Measurements from ENCODE around the gene GOLGA8R. TPM values are rescaled to one million over a fixed set of nuclear protein-coding genes. Genes with fewer than 3 reads are reported as not detected.
"Not testable (repeated sequence)": the region's sequence is repeated elsewhere in the genome, so short reads cannot be mapped to it uniquely, and the experiment has no call there.

GOLGA8R gene
- polyA plus RNA-seq, 3 donors: 0.21 to 2.9 TPM; not detected in 1

DNA sequence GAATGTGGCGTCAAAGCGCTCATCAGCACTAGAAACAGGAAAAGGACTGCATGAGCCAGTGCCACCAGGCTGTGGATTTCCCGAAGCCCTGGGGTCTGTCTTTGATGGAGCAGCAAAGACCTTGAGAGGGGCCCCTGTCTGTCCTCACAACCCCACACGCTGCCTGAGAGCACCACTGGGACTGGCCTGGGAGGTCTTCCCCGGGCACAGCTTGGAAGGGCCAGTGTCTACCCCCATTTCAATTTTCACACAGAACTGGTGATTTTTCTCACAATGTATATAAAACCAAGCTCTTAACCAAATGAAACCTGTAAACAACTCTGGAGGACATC, 37.0 kb downstream of the GOLGA8R start:
- H2AFZ ChIP-seq (ENCODE audit: insufficient read depth, low read depth, low read length, poor library complexity, severe bottlenecking); H3K9me3 ChIP-seq (replicated peaks in 1 of 2; ENCODE audit: control insufficient read depth in 1 of 2, insufficient read depth in 1 of 2, low read length in 2 of 2); H3K4me3 Mint-ChIP-seq; H3K27ac ChIP-seq (ENCODE audit: low read depth in 1 of 2, low read length in 2 of 2); H3K36me3 Mint-ChIP-seq; intact Hi-C loops (cut with micrococcal nuclease); DNase-seq; H3K79me2 ChIP-seq (ENCODE audit: insufficient read depth, low read length); H3K27me3 Mint-ChIP-seq (ENCODE audit: low read depth in 3 of 3); H3K4me3 ChIP-seq (replicated peaks in 1 of 3; ENCODE audit: low read depth in 2 of 3, low read length in 3 of 3); H3K36me3 ChIP-seq (replicated peaks in 1 of 2; ENCODE audit: control insufficient read depth in 1 of 2, insufficient read depth in 2 of 2, low read length in 2 of 2); H3K4me1 ChIP-seq (ENCODE audit: control insufficient read depth in 1 of 2, insufficient read depth in 2 of 2, low read length in 2 of 2); H3K4me1 Mint-ChIP-seq; H3K9me3 Mint-ChIP-seq; H4K20me1 ChIP-seq (ENCODE audit: insufficient read depth, low read length); H3K9ac ChIP-seq (ENCODE audit: insufficient read depth, low read length, poor library complexity, severe bottlenecking); H3K4me2 ChIP-seq (replicated peaks; ENCODE audit: extremely low read depth, low read length, poor library complexity, severe bottlenecking); H3K27ac Mint-ChIP-seq; H3K27me3 ChIP-seq (ENCODE audit: control insufficient read depth in 2 of 2, insufficient read depth in 2 of 2, low read length in 2 of 2): not testable (repeated sequence)
- no CpG with 5 or more reads among the region's 5 CpGs for WGBS (ENCODE audit: insufficient coverage)

DNA sequence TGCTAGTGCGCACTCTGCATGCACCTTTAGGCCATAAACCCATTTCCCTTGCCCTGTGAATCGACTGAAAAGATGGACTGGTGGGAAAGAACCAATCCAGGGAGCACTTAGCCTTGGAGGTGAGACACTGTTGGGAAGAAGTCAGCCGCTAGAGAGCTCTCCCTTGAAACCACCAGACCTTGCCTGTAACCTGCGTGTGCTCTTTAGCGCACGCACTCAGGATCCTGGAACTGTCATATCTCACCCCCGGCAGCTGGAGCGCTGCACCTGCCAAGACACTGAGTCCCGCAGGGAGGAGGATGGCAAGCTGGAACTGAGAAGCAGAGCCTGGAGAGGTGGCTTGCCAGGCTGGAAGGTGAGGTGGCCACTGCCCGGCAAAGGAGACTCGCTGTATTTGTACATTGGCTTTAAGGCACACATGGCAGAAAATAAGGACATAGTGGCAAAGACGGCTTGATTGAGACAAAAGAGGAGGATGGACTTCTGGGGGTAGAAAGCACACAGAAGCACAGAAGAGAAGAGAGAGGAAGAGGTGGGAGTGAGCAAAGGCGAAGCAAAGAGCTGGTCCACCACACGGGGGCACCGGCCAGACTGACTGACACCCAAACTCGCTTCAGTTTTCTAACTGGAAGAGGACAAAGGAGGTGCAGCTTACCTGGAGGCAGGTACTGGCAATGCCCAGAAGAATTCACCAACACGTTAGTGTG, 37.5 kb downstream of the GOLGA8R start:
- H3K27ac ChIP-seq (ENCODE audit: low read depth in 1 of 2, low read length in 2 of 2); H3K4me2 ChIP-seq (replicated peaks; ENCODE audit: extremely low read depth, low read length, poor library complexity, severe bottlenecking); H3K4me1 Mint-ChIP-seq; H3K9ac ChIP-seq (ENCODE audit: insufficient read depth, low read length, poor library complexity, severe bottlenecking); H2AFZ ChIP-seq (ENCODE audit: insufficient read depth, low read depth, low read length, poor library complexity, severe bottlenecking); H3K27ac Mint-ChIP-seq; H3K9me3 Mint-ChIP-seq; DNase-seq; H3K4me3 ChIP-seq (replicated peaks in 1 of 3; ENCODE audit: low read depth in 2 of 3, low read length in 3 of 3); H3K27me3 Mint-ChIP-seq (ENCODE audit: low read depth in 3 of 3); H3K9me3 ChIP-seq (replicated peaks in 1 of 2; ENCODE audit: control insufficient read depth in 1 of 2, insufficient read depth in 1 of 2, low read length in 2 of 2); H3K36me3 ChIP-seq (replicated peaks in 1 of 2; ENCODE audit: control insufficient read depth in 1 of 2, insufficient read depth in 2 of 2, low read length in 2 of 2); H3K79me2 ChIP-seq (ENCODE audit: insufficient read depth, low read length); H4K20me1 ChIP-seq (ENCODE audit: insufficient read depth, low read length); intact Hi-C loops (cut with micrococcal nuclease); H3K4me3 Mint-ChIP-seq; H3K4me1 ChIP-seq (ENCODE audit: control insufficient read depth in 1 of 2, insufficient read depth in 2 of 2, low read length in 2 of 2); H3K27me3 ChIP-seq (ENCODE audit: control insufficient read depth in 2 of 2, insufficient read depth in 2 of 2, low read length in 2 of 2); H3K36me3 Mint-ChIP-seq: not testable (repeated sequence)
- WGBS (ENCODE audit: insufficient coverage): no CpG with 5 or more reads among the region's 17 CpGs

DNA sequence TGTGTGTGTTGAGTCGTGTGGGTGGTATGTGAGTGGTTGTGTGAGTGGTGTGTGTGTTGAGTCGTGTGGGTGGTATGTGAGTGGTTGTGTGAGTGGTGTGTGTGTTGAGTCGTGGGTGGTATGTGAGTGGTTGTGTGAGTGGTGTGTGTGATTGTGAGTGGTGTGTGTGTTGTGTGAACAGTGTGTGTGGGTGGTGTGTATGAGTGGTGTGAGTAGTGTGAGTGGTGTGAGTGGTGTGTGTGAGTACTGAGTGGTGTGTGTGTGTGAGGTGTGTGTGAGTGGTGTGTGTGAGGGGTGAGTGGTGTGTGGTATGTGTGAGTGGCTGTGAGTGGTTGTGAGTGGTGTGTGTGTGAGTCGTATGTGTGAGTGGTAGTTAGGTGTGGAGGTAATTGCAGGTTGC, 38.2 kb downstream of the GOLGA8R start:
- H3K9me3 ChIP-seq (replicated peaks in 1 of 2; ENCODE audit: control insufficient read depth in 1 of 2, insufficient read depth in 1 of 2, low read length in 2 of 2); H3K9me3 Mint-ChIP-seq; H3K27ac ChIP-seq (ENCODE audit: low read depth in 1 of 2, low read length in 2 of 2); H3K4me3 ChIP-seq (replicated peaks in 1 of 3; ENCODE audit: low read depth in 2 of 3, low read length in 3 of 3); H3K27me3 Mint-ChIP-seq (ENCODE audit: low read depth in 3 of 3); H2AFZ ChIP-seq (ENCODE audit: insufficient read depth, low read depth, low read length, poor library complexity, severe bottlenecking); H3K4me2 ChIP-seq (replicated peaks; ENCODE audit: extremely low read depth, low read length, poor library complexity, severe bottlenecking); H3K9ac ChIP-seq (ENCODE audit: insufficient read depth, low read length, poor library complexity, severe bottlenecking); H3K4me3 Mint-ChIP-seq; intact Hi-C loops (cut with micrococcal nuclease); H3K36me3 ChIP-seq (replicated peaks in 1 of 2; ENCODE audit: control insufficient read depth in 1 of 2, insufficient read depth in 2 of 2, low read length in 2 of 2); H4K20me1 ChIP-seq (ENCODE audit: insufficient read depth, low read length); H3K27me3 ChIP-seq (ENCODE audit: control insufficient read depth in 2 of 2, insufficient read depth in 2 of 2, low read length in 2 of 2); H3K4me1 Mint-ChIP-seq; H3K79me2 ChIP-seq (ENCODE audit: insufficient read depth, low read length); H3K36me3 Mint-ChIP-seq; H3K4me1 ChIP-seq (ENCODE audit: control insufficient read depth in 1 of 2, insufficient read depth in 2 of 2, low read length in 2 of 2): not testable (repeated sequence)
- 47% methylated on average over 1 of the region's 4 CpGs for WGBS (ENCODE audit: insufficient coverage)
- H3K27ac Mint-ChIP-seq: peak overlapping the region in 1 of 7 donors; percentile 60
- peak in 1 of 3 donors; percentile 0 for DNase-seq

- no CpG with 5 or more reads among the region's 10 CpGs for WGBS (ENCODE audit: insufficient coverage)
- H3K4me2 ChIP-seq (replicated peaks; ENCODE audit: extremely low read depth, low read length, poor library complexity, severe bottlenecking); DNase-seq; H2AFZ ChIP-seq (ENCODE audit: insufficient read depth, low read depth, low read length, poor library complexity, severe bottlenecking); H3K36me3 Mint-ChIP-seq; H3K36me3 ChIP-seq (replicated peaks in 1 of 2; ENCODE audit: control insufficient read depth in 1 of 2, insufficient read depth in 2 of 2, low read length in 2 of 2); H3K27ac ChIP-seq (ENCODE audit: low read depth in 1 of 2, low read length in 2 of 2); H3K4me1 ChIP-seq (ENCODE audit: control insufficient read depth in 1 of 2, insufficient read depth in 2 of 2, low read length in 2 of 2); H4K20me1 ChIP-seq (ENCODE audit: insufficient read depth, low read length); H3K9me3 Mint-ChIP-seq; H3K4me3 ChIP-seq (replicated peaks in 1 of 3; ENCODE audit: low read depth in 2 of 3, low read length in 3 of 3); intact Hi-C loops (cut with micrococcal nuclease); H3K4me1 Mint-ChIP-seq; H3K27ac Mint-ChIP-seq; H3K9me3 ChIP-seq (replicated peaks in 1 of 2; ENCODE audit: control insufficient read depth in 1 of 2, insufficient read depth in 1 of 2, low read length in 2 of 2); H3K9ac ChIP-seq (ENCODE audit: insufficient read depth, low read length, poor library complexity, severe bottlenecking); H3K27me3 ChIP-seq (ENCODE audit: control insufficient read depth in 2 of 2, insufficient read depth in 2 of 2, low read length in 2 of 2); H3K4me3 Mint-ChIP-seq; H3K79me2 ChIP-seq (ENCODE audit: insufficient read depth, low read length); H3K27me3 Mint-ChIP-seq (ENCODE audit: low read depth in 3 of 3): not testable (repeated sequence)
Measured at GRCh38 chr15:30374862-30375261, 39.2 kb downstream of the GOLGA8R start.
